H1 (cell line): ENCODE measurements around the gene GP1BB. TPM values are rescaled to one million over a fixed set of nuclear protein-coding genes. Genes with fewer than 3 reads are reported as not detected.

Source experiments
- BACH1 ChIP-seq: IDR thresholded peaks from 2 replicates; pipeline ENCODE4 v1.6.1; 2012; ENCODE audit warnings: low read length, improper control_type of control experiment
- CHD1 ChIP-seq: IDR thresholded peaks from 2 replicates; pipeline ENCODE4 v1.6.1; 2012; ENCODE audit warnings: low read depth, low read length, improper control_type of control experiment
- CREB1 ChIP-seq: IDR thresholded peaks from 2 replicates; pipeline ENCODE4 v1.6.1; 2012; ENCODE audit warnings: inconsistent platforms
- CTBP2 ChIP-seq: IDR thresholded peaks from 2 replicates; pipeline ENCODE4 v1.7.0; 2011; ENCODE audit warnings: borderline replicate concordance, mild to moderate bottlenecking, moderate library complexity, mixed read lengths, low read length; ENCODE audit not compliant: insufficient read depth, insufficient read length
- EP300 ChIP-seq, 2 experiments: IDR thresholded peaks; 1 replicate in 1 of 2; 2 replicates in 1 of 2; pipeline ENCODE4 v1.6.1; 2011 to 2012; ENCODE audit warnings: low read depth in 2 of 2, low read length in 2 of 2, mild to moderate bottlenecking in 2 of 2, borderline replicate concordance in 1 of 2, inconsistent platforms in 1 of 2, moderate library complexity in 1 of 2
- EZH2 ChIP-seq: fragments of 200-600 bp; sonication (generic); IDR thresholded peaks from 2 replicates; pipeline ENCODE4 v1.7.1; 2012; ENCODE audit warnings: low read depth, mild to moderate bottlenecking, moderate library complexity, low read length, inconsistent platforms; ENCODE audit not compliant: severe bottlenecking
- FOSL1 ChIP-seq: IDR thresholded peaks from 2 replicates; pipeline ENCODE4 v1.6.1; 2011; ENCODE audit warnings: mild to moderate bottlenecking, low read depth, low read length, moderate library complexity; ENCODE audit not compliant: insufficient read depth
- KDM1A ChIP-seq: fragments of 200-600, 300-600 bp; sonication (generic); IDR thresholded peaks from 2 replicates; pipeline ENCODE4 v1.7.1; 2016; ENCODE audit warnings: mild to moderate bottlenecking, low read length, borderline replicate concordance
- MAFK ChIP-seq: IDR thresholded peaks from 2 replicates; pipeline ENCODE4 v1.6.1; 2012; ENCODE audit warnings: low read depth, mild to moderate bottlenecking, improper control_type of control experiment, low read length
- POLR2A ChIP-seq, 2 experiments: IDR thresholded peaks; 1 replicate in 1 of 2; 2 replicates in 1 of 2; pipeline ENCODE4 v1.6.1; 2011; ENCODE audit warnings: low read depth in 2 of 2, low read length in 2 of 2, mild to moderate bottlenecking in 2 of 2; ENCODE audit errors: control extremely low read depth in 1 of 2
- POLR2AphosphoS5 ChIP-seq: IDR thresholded peaks from 2 replicates; pipeline ENCODE4 v1.6.1; 2011; ENCODE audit warnings: low read depth, low read length
- RAD21 ChIP-seq, 2 experiments: IDR thresholded peaks in 1 of 2; conservative IDR thresholded peaks in 1 of 2; 2 replicates each; pipeline ENCODE4 v1.6.1; 2011; ENCODE audit warnings: low read depth in 2 of 2, low read length in 2 of 2, improper control_type of control experiment in 1 of 2, inconsistent platforms in 1 of 2, mild to moderate bottlenecking in 1 of 2, moderate library complexity in 1 of 2
- RXRA ChIP-seq: IDR thresholded peaks from 2 replicates; pipeline ENCODE4 v1.6.1; 2011; ENCODE audit warnings: low read depth, mild to moderate bottlenecking, low read length, moderate library complexity; ENCODE audit not compliant: insufficient read depth
- SP1 ChIP-seq: IDR thresholded peaks from 2 replicates; pipeline ENCODE4 v1.6.1; 2011; ENCODE audit warnings: low read depth, low read length
- TAF7 ChIP-seq: optimal IDR thresholded peaks from 2 replicates; pipeline ENCODE3; 2011; ENCODE audit warnings: low read depth, mild to moderate bottlenecking, inconsistent platforms, low read length, moderate library complexity, borderline replicate concordance
- polyA plus RNA-seq, 7 experiments: library from polyadenylated mRNA; depleted of rRNA in 3 of 7; stranded (reverse) in 5 of 7; unstranded in 2 of 7; fragments of >200 nt in 5 of 7; fragments of 200-250 nt in 2 of 7; gene quantifications; 1 replicate in 5 of 7; 2 replicates in 1 of 7; 4 replicates in 1 of 7; pipeline versions ENCODE4 v1.2.1 to v1.2.3, GENCODE V29; 2011 to 2013; ENCODE audit warnings: missing spikeins in 2 of 7, mixed read lengths in 2 of 7
- total RNA-seq: library from RNA; stranded (reverse); fragmentation: NEBNext Ultra II Directional; extraction: Animal tissue kit (Norgen Biotek cat#: 25700); gene quantifications from 2 replicates; pipeline ENCODE4 v1.2.1, GENCODE V29; 2021

GP1BB gene
- total and polyA plus RNA-seq, 2 of the 8 experiments (the other 6 are each of a cell fraction or from before 2014, with no cell fraction given) = 0.36 TPM; not detected in 1

- TF ChIP-seq FOSL1 (no peak), EZH2 (no peak), CREB1 (0 out of 2 replicates have a peak, but pooled peaks have one; percentile 9), BACH1 (no peak), CTBP2 (peak; percentile 91), SP1 (peak; percentile 71), POLR2A (IDR thresholded peaks at IDR 0.05; ENCODE audit: control extremely low read depth in 1 of 2, low read depth in 2 of 2, low read length in 2 of 2) (no peak), CHD1 (peak; percentile 51), RXRA (no peak), EP300 (IDR thresholded peaks at IDR 0.05; ENCODE audit: borderline replicate concordance in 1 of 2, low read depth in 2 of 2, low read length in 2 of 2) (peak in 1 of 2 experiments; percentile 94; a peak in 2 of 3 replicates), TAF7 (peak; percentile 52), KDM1A (peak; percentile 88; the same call in 1 of the 2 replicates), POLR2AphosphoS5 (no peak), RAD21 (IDR thresholded peaks at IDR 0.05 in 1 of 2, conservative IDR thresholded peaks at IDR 0.05 in 1 of 2; ENCODE audit: low read depth in 2 of 2, low read length in 2 of 2) (peak; percentile 33 to 58), MAFK (no peak)
Observed at GRCh38 chr22:19705181-19705934, 18.0 kb upstream of the GP1BB start (continued).
